ACHN (cell line): Measurements from ENCODE around the gene HSDL1.

Source experiments
- DNase-seq: peaks from one replicate; pipeline ENCODE4 v3.0.0-alpha.2; 2015
- in situ Hi-C: cut with HindIII; loops from 2 replicates; pipeline ENCODE4 v1.10.0; 2017; ENCODE audit warnings: low sequenced_read_pairs, low pct_ligation_motif_present, low pct_unique_long_range_greater_than_20kb

The HSDL1 gene

DNA sequence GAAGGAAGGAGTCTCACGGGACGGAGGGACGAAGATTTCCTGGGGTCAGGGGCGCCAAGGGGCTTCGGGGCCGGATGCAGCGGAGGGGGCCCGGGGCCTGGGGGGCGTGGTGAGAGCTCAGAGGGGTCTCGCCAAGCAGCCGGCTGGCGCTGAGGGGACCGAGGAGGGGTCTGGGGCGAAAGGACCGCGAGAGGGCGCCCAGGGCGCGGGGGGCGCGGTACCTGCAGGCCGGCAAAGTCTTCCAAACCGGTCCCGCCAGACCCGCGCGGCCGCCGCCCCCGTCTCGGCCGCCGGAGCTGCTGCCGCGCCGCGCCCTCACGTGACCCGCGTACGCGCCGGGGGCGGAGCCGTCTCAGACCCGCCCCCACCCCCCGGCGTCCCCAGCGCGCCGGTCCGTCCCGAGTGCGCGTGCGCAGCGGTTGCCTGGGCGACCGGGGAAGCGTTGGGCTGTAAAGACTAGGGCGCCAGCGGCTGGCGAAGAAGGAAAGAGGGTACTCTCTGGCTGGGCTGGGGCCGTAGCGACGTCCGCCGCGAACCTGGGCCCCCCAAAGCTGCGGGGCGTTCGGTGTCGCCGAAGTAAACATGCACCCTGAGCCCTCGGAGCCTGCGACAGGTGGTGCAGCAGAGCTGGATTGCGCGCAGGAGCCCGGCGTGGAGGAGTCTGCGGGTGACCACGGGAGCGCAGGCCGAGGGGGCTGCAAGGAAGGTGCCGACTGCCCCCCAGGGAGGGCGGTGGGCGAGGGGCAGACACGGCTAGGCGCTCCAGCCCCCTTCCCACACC lies at the start of gene HSDL1, which contains the start of gene DNAAF1:
HSDL1 (minus strand) TSS at position 319 of the 781 bp plus-strand sequence. CDS start 13,856 bp downstream, outside the sequence.
DNAAF1 (plus strand) TSS at position 450 of the 781 bp plus-strand sequence; CDS start at position 583, 133 bp downstream.
- DNase-seq: peak; percentile 91
- in situ Hi-C loops: no loop called here

DNA sequence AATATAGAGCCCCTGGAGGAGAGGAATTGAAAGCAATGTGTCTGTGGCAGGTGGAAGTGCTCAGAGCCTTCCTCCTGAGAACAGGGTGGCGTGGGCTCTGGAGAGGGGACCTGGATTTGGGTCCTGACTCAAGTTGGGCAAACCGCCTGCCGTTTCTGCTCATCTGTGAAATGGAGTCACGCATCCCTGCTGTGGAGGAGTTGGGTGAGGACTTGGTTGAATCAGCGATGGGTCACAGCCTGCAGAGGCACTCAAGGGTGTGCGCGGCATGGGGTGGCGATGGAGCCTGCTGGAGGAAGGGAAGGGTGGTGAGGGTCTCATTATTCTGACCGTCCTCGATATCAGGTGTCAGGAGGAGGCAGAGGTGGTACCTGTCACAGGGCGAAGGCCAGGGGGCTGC lies 49.0 kb upstream of the HSDL1 start:
- in situ Hi-C loops: no loop called here
- no peak for DNase-seq

DNA sequence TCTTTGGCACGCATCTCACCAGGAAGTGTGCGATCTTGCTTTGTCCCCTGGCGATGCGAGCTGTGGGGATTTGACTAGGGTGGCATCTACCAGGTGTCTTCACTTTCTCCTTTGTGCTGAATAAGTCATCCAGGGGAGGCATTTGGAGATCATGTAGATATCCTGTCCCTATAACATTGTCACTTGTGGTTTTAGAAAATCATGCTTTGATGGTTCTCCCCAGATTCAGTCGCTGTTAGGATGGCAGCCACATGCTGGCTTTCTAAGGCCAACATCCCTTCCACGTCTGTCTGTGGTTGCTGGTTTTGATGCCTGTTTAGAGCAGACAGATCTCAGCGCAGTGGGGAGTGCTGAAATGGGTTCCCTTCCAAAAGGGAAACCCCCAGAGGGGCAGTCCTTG lies 48.5 kb upstream of the HSDL1 start:
- DNase-seq: no peak
- in situ Hi-C loops: no loop called here

- DNase-seq: no peak
- in situ Hi-C loops: no loop called here
Observed at GRCh38 chr16:84191466-84191865, 46.5 kb upstream of the HSDL1 start.

DNA sequence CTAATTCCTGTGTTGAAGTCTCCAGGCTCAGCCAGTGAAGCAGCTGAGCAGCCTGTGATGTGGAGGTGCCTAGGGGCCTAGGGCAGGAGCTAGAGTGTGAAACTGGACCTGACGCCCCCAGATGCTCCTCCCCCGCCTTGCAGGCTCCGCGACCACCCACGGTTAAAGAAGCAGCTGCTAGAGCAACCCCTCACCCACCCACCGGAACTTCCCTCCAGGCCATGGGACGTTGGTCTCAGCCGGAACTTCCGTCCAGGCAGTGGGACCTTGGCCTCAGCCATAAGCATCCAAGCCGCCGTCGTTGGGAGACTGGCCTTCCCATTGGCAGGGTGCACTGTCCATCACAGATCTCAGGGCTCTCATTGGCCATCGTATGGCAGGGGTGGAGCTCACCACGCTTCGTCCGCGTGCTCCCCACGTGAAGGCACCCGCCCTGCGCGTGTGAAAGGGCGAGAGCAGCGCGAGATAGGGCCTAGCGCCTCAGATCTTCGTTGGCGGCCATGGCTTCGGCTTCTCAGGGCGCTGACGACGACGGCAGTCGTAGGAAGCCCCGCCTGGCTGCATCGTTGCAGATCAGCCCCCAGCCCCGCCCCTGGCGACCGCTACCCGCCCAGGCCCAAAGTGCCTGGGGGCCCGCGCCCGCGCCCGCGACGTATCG lies 45.9 kb upstream of the HSDL1 start, which contains the start of gene ADAD2:
ADAD2 (plus strand) TSS at position 427 of the 658 bp plus-strand sequence; CDS start at position 501, 74 bp downstream.
- DNase-seq: no peak
- in situ Hi-C loops: no loop called here

DNA sequence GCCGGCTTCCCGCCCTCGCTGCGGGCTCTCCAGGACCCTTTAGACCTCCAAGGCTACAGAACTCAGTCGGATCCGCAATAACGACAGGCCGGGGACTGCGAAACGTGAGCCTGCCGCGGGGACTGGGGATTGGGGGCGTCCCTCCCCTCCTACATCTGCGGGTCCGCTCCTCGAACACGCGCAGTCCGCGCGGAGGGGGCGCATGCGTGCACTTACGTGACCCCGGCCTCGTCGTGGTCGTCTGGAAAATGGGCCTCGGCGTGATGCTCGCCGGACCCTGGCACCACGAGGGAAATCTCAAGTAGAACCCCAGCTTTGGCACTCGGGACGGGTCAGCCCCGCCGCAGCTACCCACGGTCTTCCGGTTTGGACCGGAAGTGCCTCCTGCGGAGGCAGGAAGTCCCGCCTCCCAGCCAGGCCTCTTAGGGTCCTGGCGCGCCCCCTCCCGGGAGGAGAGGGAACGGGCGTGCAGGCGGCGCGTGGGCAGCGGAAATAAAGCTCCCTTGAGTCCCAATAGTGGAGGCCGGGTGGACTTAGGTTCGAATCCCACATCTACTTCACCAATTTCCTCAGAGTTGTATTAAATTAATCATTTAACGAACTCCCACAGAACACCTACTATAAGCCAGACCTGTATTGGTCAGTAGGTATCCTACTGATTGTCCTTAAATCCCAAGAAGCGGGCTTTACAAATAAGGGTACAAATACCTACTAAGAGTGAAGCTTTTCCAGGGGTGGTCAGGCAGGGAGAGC lies 41.9 kb upstream of the HSDL1 start, which contains the start of gene TAF1C:
TAF1C (minus strand) TSS at position 373 of the 753 bp plus-strand sequence. CDS start 2,069 bp downstream, outside the sequence.
- DNase-seq: peak; percentile 98
- in situ Hi-C loops: no loop called here

DNA sequence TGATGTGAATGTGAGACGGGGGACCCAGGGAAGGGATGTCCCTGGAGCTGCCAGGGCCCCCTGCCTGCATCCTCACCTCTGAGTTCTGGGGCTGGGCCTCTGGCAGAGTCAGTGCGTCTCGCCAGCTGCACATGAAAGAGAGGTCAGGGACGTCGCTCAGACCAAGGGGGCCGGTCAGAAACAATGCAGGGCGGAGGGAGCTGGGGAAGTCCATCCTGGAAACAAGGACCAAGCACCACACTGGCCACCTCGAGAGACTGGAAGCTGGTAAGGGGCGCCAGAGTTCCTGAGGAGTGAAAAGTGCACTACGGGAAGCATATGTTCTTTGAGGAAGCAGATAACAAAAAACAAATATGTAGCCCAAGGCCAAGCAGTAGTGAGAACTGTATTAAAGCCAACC lies 39.8 kb upstream of the HSDL1 start:
- DNase-seq: no peak
- in situ Hi-C loops: no loop called here

DNA sequence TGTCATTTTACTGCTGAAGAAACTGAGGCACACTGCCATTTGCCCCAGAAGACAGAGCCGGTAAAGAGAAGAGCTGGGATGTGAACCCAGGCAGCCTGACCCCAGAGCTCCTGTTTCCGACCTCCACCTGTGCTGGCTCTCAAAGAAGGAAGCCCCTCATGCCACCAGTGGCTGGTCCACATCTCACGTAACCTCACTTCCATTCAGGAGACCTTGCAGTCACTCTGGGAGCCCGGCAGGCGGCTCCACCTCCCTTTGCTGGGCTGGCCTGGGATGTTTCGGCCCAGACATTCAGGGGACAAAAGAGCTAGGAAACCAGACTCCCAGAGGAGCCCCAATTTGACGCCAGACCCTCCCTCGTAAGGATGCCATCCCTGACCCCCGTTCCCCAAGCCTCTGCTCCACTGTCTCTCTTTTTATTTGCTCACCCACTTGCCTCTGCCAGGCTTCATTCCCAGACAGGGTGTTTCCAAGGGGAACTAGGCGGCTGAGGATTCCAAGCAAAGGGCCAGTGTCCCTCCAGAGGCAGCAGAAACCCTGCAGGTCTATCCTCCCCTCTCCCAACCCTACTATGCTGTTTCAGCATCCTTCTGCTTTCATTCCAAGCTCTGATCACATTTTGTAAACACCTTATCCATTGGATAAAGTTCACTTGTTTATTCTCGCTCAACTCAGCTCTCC lies 39.1 kb upstream of the HSDL1 start:
- in situ Hi-C loops: no loop called here
- DNase-seq: peak; percentile 30

GRCh38 chr16:84183572-84183875 lies 38.5 kb upstream of the HSDL1 start:
- in situ Hi-C loops: no loop called here
- no peak for DNase-seq

DNA sequence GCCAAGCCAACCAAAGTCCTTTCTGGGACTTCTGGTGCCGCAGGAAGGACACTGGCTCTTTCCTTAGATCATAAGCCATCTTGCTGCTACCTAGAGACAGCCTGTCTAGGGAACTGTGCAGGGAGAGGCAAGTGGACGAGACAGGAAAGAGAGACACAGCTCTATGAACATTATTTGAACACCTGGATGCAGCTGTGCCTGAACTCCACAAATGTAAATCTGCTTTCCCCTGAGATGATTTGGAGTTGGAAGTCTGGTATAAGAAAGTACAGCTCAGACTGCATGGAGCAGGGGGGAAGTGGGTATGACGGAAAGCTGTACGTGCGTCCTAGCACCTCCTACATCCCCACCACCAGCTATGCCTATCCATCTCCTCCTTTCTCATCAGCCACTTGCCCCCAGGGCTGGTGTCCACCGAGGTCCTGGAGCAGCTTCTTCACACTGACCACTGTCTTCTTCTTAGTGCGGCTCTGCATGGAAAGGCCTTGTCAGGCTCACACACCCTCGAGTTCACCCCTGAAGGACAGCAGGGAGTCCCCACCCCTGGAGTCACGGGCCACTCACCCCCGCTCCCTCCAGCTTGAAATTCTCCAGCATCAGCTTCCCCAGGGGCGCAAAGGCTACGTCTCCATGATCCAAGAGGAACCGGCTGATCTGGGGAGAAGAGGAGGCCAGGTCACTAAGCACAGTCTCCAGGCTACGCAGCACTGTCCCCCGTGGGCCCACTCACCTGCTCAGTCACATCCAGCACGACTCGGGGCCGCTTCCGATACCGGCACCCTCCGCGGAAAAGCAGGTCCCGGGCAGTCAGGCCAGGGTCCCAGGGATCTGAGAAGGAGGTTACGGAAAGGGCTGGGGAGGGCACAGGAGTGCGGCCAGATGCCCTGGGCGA lies 37.9 kb upstream of the HSDL1 start:
- in situ Hi-C loops: no loop called here
- no peak for DNase-seq

DNA sequence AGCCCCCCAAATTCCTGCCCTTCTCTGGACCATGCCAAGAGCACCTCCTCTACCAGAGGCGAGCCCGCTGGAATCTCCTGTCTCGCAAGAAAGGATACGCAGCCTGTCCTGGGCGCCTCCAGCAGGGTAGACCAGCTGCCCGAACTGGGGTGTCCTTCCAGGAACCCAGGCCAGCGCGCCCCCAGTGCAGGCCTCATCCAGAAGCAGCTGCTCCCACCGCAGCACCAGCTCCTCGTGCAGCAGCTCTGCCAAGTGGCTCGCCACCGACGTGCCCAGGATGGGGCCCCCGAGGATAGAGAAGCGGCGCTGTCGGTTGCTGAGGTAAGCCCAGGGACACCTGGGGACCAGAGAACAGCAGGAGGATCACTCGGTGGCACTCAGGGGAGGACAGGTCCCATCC lies 37.1 kb upstream of the HSDL1 start:
- in situ Hi-C loops: no loop called here
- no peak for DNase-seq

GRCh38 chr16:84181144-84181915 lies 36.4 kb upstream of the HSDL1 start:
- no peak for DNase-seq
- in situ Hi-C loops: no loop called here

- in situ Hi-C loops: no loop called here
- no peak for DNase-seq
Observed at GRCh38 chr16:84180519-84181140, 35.7 kb upstream of the HSDL1 start.

DNA sequence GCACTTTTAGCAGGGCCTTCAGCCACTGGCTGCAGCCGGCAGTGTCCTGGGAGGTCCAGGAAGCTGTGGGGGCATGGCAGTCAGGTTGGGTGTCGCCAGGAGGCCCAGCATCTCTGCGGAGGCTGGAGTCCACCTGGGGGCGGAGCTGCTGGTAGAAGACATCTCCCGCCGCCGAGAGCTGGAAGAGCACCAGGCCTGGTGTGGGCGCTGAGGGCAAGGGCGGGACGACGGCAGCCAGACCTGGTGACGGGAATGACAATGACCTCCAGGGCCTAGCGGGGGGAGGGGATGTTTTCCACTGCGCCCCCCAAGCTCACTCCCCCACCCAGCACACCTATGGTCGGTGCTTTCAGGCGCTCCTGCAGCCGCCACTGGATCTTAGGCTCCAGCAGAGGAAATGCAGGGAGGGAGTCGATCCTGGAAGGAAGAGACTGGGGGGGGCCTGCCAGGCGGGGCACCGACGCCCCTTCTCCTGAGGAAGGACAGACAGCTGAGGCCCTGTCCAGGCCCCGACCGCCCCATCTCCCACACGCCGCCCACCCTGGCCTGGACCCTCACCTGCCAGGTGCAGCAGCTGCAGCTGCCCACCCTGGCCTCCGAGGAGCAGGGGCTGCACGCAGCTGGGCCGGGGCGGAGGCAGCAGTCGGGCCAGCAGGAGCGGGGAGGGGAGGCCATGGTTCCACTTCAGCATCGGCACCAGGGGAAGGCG lies 34.8 kb upstream of the HSDL1 start:
- in situ Hi-C loops: no loop called here
- no peak for DNase-seq

DNA sequence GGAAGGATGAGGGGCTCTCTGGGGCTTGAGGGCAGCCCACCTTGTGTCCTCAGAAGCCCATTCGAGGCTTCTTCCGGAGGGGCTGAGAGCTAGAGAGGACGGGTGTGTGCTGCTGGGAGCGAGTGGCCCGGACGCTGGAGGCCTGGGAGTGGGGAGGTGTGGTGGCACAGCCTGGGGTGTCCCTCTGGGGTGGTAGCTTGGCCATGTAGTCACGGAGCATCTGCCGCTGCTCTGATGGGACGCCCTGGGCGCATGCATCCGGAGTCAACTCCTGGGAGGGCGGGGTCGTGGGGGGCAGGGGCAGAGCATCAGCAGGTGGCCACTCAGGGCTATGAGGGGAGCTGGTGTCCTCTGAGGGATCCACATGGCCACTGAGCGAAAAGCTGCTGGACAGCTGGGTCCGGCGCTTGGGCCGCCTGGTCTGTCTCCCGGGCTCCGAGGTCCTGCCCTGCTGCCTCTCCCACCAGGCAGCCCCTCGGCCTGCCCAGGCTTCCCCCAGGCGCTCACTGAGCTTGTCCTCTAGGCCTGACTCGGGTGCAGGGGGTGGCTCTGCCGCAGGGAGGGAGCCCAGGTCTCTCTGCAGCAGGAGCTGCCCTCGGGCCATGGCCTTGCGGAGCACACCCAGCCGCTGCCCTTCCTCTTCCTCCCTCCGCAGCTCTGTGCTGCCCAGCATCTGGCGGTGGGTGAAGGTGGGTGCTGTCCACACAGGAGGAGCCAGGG lies 34.1 kb upstream of the HSDL1 start:
- DNase-seq: no peak
- in situ Hi-C loops: no loop called here
